Measurements from ENCODE around the gene PDP2. TPM values are rescaled to one million over a fixed set of nuclear protein-coding genes. Genes with fewer than 3 reads are reported as not detected.

PDP2 gene
- total and polyA plus RNA-seq, 9 of the 15 experiments (the other 6 are each of a cell fraction or from before 2014, with no cell fraction given) = 2.5 to 24.3 (median 7.2) TPM

DNA sequence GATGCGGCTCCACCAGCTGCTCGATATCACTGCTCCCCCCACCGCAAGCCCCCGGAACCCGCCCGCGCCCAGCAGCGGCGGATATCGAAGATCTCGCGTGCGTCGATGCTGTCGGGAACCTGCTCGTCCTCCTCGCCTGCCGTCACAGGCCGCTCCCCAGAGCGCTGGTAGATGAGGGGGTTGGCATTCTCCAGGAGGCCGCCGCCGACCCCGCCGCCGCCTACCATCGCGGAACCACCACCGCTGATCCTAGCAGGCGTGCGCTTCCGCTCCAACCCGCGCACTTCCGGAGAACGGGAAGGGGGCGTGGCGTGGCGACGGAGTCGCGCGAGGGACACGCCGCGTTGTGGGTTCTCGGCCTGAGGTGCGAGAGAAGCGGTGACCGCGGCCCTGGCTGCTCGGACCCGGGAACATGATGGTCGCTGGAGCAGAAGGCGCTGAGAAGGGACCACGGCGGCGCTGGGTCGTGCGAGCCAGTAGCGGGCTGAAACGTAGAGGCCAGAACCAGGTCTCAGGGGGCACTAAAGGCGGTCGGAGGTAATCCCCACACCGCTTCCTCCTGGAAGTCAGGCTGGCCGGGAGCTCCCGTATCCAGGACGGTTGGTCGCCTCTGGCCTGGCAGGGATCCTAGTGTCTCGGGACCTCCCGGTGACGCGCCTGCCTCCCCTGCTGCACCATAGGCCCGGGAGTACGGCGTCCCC is 54.0 kb downstream of the PDP2 start, which contains the start of gene CIAO2B:
Gene CIAO2B, minus strand, starts transcription at position 265 of the 701 bp plus-strand sequence. Its CDS starts 38 bp downstream, at position 227.
- DNase-seq (ENCODE audit: extremely low read depth in 1 of 4, low spot score in 3 of 4) = peak; percentile 85 to 93 (median 88)
- Histone ChIP-seq H3K9me3 (replicated peaks; ENCODE audit: control insufficient read depth, insufficient read depth, low read depth, low read length) (no peaks in the 10 kb centered on the region), H3K36me3 (ENCODE audit: control insufficient read depth, insufficient read depth, low read length) (peaks cover 49% of the 10 kb centered on the region; the same call in 2 of the 3 replicates), H3K27ac (ENCODE audit: extremely low read depth, low read depth, low read length) (peak within 1 kb of the TSS; percentile 90), H2AFZ (ENCODE audit: low read depth, low read length) (peak within 1 kb of the TSS; percentile 98), H3K9ac (ENCODE audit: insufficient read depth in 1 of 2, low read depth in 2 of 2, low read length in 2 of 2) (peak within 1 kb of the TSS; percentile 98 to 100), H3K27me3 (ENCODE audit: control insufficient read depth in 2 of 2, insufficient read depth in 2 of 2, low read length in 2 of 2) (no peaks in the 10 kb centered on the region), H3K9me1 (ENCODE audit: control insufficient read depth, insufficient read depth, low read length) (peaks cover 4% of the 10 kb centered on the region), H4K20me1 (replicated peaks; ENCODE audit: control insufficient read depth, insufficient read depth, low read length) (peaks cover 10% of the 10 kb centered on the region; the same call in 1 of the 2 replicates), H3K4me2 (ENCODE audit: insufficient read depth, low read length) (peak within 1 kb of the TSS; percentile 100), H3K4me1 (replicated peaks in 1 of 2; ENCODE audit: control insufficient read depth in 2 of 2, insufficient read depth in 2 of 2, low read length in 2 of 2) (peaks cover 21 to 47% of the 10 kb centered on the region in 2 experiments), H3K79me2 (ENCODE audit: control insufficient read depth, insufficient read depth, low read length) (peaks cover 49% of the 10 kb centered on the region), H3K4me3 (peak within 1 kb of the TSS; percentile 99)
- ChIA-PET POLR2A (interaction anchor here (0.8 to 2.8 kb wide), 4 partner anchors 13 to 45 kb away, joined by 3 to 11 read pairs (median 4); partner anchors contain the start of gene CES3), CTCF (ENCODE audit: low intra/inter-chr PET ratio) (no interaction called here)
- under 1% methylated on average over 65 of the region's 76 CpGs for WGBS (ENCODE audit: insufficient coverage, low coverage, missing lambda C conversion rate)
- in situ Hi-C loops (cut with MboI) = loop anchor here (5.0 kb wide), 1 partner anchor 37 kb away; no protein-coding TSS in a partner anchor
- TSS peak; percentile 67 for BruUV-seq (replicated peaks)
- ATAC-seq = peak; percentile 87
- FAIRE-seq = peak; percentile 84
- intact Hi-C loops (cut with micrococcal nuclease) = no loop called here
- no peak for TF ChIP-seq LARP7 (IDR thresholded peaks at IDR 0.05)
- no peak for TF ChIP-seq BRD4 (IDR thresholded peaks at IDR 0.05)
- TF ChIP-seq, protein P1, sequence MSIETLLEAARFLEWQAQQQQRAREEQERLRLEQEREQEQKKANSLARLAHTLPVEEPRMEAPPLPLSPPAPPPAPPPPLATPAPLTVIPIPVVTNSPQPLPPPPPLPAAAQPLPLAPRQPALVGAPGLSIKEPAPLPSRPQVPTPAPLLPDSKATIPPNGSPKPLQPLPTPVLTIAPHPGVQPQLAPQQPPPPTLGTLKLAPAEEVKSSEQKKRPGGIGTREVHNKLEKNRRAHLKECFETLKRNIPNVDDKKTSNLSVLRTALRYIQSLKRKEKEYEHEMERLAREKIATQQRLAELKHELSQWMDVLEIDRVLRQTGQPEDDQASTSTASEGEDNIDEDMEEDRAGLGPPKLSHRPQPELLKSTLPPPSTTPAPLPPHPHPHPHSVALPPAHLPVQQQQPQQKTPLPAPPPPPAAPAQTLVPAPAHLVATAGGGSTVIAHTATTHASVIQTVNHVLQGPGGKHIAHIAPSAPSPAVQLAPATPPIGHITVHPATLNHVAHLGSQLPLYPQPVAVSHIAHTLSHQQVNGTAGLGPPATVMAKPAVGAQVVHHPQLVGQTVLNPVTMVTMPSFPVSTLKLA (conservative IDR thresholded peaks at IDR 0.05) = peak; percentile 77 to 91
- TF ChIP-seq KDM5B (IDR thresholded peaks at IDR 0.05; ENCODE audit: insufficient replicate concordance, low read depth, low read length) = peak; percentile 90
- peak; percentile 58 for TF ChIP-seq RB1 (IDR thresholded peaks at IDR 0.05; ENCODE audit: low read depth)
- peak; percentile 69 for TF ChIP-seq MYC (IDR thresholded peaks at IDR 0.05; ENCODE audit: low read depth, low read length)
- TF ChIP-seq MYC (CRISPR knock-in tag; IDR thresholded peaks at IDR 0.05; ENCODE audit: borderline replicate concordance, low read depth) = peak; percentile 45; the same call in 1 of the 2 replicates
- TF ChIP-seq, protein P2, sequence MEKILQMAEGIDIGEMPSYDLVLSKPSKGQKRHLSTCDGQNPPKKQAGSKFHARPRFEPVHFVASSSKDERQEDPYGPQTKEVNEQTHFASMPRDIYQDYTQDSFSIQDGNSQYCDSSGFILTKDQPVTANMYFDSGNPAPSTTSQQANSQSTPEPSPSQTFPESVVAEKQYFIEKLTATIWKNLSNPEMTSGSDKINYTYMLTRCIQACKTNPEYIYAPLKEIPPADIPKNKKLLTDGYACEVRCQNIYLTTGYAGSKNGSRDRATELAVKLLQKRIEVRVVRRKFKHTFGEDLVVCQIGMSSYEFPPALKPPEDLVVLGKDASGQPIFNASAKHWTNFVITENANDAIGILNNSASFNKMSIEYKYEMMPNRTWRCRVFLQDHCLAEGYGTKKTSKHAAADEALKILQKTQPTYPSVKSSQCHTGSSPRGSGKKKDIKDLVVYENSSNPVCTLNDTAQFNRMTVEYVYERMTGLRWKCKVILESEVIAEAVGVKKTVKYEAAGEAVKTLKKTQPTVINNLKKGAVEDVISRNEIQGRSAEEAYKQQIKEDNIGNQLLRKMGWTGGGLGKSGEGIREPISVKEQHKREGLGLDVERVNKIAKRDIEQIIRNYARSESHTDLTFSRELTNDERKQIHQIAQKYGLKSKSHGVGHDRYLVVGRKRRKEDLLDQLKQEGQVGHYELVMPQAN (IDR thresholded peaks at IDR 0.05; ENCODE audit: borderline replicate concordance) = peak; percentile 77
- TF ChIP-seq SMARCC2 (IDR thresholded peaks at IDR 0.05; ENCODE audit: low read depth) = no peak
- TF ChIP-seq TOE1 (IDR thresholded peaks at IDR 0.05; ENCODE audit: borderline replicate concordance) = peak; percentile 89
- TF ChIP-seq TOE1 (CRISPR knock-in tag; IDR thresholded peaks at IDR 0.05; ENCODE audit: borderline replicate concordance, low read depth) = no peak
- peak; percentile 88 for TF ChIP-seq C11orf30 (IDR thresholded peaks at IDR 0.05; ENCODE audit: low read depth)
- TF ChIP-seq NR2C2 (CRISPR knock-in tag; IDR thresholded peaks at IDR 0.05) = 0 out of 2 replicates have a peak, but pooled peaks have one; percentile 56
- TF ChIP-seq NR2C2 (tag; IDR thresholded peaks at IDR 0.05) = peak; percentile 57; the same call in 1 of the 2 replicates
- no peak for TF ChIP-seq BDP1 (IDR thresholded peaks at IDR 0.05; ENCODE audit: insufficient read depth, insufficient read length)
- TF ChIP-seq KAT7 (CRISPR knock-in tag; IDR thresholded peaks at IDR 0.05; ENCODE audit: borderline replicate concordance) = peak; percentile 59; the same call in 1 of the 2 replicates
- 0 out of 4 replicates have a peak, but pooled peaks of 1 of the 2 experiments have one; percentile 49 for TF ChIP-seq FOXA3 (CRISPR knock-in tag; conservative IDR thresholded peaks at IDR 0.05 in 1 of 2, IDR thresholded peaks at IDR 0.05 in 1 of 2)
- peak; percentile 79 for TF ChIP-seq CBFB (CRISPR knock-in tag; IDR thresholded peaks at IDR 0.05)
- peak; percentile 50 for TF ChIP-seq LCOR (CRISPR knock-in tag; IDR thresholded peaks at IDR 0.05)

Measured in K562 (cell line).